ENCODE data around the gene ADCY2.

GRCh38 chr5:7516253-7516652 is 120.3 kb downstream of the ADCY2 start:
- TF ChIP-seq, protein P1, sequence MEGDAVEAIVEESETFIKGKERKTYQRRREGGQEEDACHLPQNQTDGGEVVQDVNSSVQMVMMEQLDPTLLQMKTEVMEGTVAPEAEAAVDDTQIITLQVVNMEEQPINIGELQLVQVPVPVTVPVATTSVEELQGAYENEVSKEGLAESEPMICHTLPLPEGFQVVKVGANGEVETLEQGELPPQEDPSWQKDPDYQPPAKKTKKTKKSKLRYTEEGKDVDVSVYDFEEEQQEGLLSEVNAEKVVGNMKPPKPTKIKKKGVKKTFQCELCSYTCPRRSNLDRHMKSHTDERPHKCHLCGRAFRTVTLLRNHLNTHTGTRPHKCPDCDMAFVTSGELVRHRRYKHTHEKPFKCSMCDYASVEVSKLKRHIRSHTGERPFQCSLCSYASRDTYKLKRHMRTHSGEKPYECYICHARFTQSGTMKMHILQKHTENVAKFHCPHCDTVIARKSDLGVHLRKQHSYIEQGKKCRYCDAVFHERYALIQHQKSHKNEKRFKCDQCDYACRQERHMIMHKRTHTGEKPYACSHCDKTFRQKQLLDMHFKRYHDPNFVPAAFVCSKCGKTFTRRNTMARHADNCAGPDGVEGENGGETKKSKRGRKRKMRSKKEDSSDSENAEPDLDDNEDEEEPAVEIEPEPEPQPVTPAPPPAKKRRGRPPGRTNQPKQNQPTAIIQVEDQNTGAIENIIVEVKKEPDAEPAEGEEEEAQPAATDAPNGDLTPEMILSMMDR (IDR thresholded peaks at IDR 0.05; ENCODE audit: insufficient read depth, low read length), result no peak
- TF ChIP-seq, protein P2, sequence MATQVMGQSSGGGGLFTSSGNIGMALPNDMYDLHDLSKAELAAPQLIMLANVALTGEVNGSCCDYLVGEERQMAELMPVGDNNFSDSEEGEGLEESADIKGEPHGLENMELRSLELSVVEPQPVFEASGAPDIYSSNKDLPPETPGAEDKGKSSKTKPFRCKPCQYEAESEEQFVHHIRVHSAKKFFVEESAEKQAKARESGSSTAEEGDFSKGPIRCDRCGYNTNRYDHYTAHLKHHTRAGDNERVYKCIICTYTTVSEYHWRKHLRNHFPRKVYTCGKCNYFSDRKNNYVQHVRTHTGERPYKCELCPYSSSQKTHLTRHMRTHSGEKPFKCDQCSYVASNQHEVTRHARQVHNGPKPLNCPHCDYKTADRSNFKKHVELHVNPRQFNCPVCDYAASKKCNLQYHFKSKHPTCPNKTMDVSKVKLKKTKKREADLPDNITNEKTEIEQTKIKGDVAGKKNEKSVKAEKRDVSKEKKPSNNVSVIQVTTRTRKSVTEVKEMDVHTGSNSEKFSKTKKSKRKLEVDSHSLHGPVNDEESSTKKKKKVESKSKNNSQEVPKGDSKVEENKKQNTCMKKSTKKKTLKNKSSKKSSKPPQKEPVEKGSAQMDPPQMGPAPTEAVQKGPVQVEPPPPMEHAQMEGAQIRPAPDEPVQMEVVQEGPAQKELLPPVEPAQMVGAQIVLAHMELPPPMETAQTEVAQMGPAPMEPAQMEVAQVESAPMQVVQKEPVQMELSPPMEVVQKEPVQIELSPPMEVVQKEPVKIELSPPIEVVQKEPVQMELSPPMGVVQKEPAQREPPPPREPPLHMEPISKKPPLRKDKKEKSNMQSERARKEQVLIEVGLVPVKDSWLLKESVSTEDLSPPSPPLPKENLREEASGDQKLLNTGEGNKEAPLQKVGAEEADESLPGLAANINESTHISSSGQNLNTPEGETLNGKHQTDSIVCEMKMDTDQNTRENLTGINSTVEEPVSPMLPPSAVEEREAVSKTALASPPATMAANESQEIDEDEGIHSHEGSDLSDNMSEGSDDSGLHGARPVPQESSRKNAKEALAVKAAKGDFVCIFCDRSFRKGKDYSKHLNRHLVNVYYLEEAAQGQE (IDR thresholded peaks at IDR 0.05; ENCODE audit: insufficient replicate concordance, low read depth), result no peak

All from HL-60 (cell line).